ENCODE data around the gene PANK2. TPM values are rescaled to one million over a fixed set of nuclear protein-coding genes. Genes with fewer than 3 reads are reported as not detected.
A peak's percentile ranks its signal among the peaks of the same experiment; 100 is the strongest.

Gene PANK2
- total RNA-seq, 4 donors from 2014 or later: 58.2 to 79.7 (median 64.2) TPM

GRCh38 chr20:3976511-3976910, 87.3 kb downstream of the PANK2 start:
- Histone ChIP-seq H3K27me3 (no peaks in the 10 kb centered on the region), H3K36me3 (no peaks in the 10 kb centered on the region), H3K4me1 (peaks cover 0 to 20% (median 8%) of the 10 kb centered on the region in 4 donors), H3K4me3 (no peak overlapping the region), H3K27ac (no peak overlapping the region), H3K9me3 (no peaks in the 10 kb centered on the region)
- 58 to 61% methylated on average over 2 of the region's 2 CpGs for WGBS, 2 donors
- no peak for DNase-seq (ENCODE audit: low spot score in 2 of 2)
- TF ChIP-seq, protein P1, sequence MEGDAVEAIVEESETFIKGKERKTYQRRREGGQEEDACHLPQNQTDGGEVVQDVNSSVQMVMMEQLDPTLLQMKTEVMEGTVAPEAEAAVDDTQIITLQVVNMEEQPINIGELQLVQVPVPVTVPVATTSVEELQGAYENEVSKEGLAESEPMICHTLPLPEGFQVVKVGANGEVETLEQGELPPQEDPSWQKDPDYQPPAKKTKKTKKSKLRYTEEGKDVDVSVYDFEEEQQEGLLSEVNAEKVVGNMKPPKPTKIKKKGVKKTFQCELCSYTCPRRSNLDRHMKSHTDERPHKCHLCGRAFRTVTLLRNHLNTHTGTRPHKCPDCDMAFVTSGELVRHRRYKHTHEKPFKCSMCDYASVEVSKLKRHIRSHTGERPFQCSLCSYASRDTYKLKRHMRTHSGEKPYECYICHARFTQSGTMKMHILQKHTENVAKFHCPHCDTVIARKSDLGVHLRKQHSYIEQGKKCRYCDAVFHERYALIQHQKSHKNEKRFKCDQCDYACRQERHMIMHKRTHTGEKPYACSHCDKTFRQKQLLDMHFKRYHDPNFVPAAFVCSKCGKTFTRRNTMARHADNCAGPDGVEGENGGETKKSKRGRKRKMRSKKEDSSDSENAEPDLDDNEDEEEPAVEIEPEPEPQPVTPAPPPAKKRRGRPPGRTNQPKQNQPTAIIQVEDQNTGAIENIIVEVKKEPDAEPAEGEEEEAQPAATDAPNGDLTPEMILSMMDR (IDR thresholded peaks at IDR 0.05): no peak

Small RNA genes lying within 50 kb of the gene (small RNA-seq; reads per million reads assigned to genes)
- 1.1 reads per million, percentile 25 among the genes with 10 or more reads in this experiment for gene MIR103A2

Other genes starting within 250 kb of the PANK2 start
- not detected for gene GFRA4, start 226.0 kb upstream of the PANK2 start, total RNA-seq
- 100 to 1,000 TPM; 162 to 385 (median 274) TPM for gene ADAM33, start 207.4 kb upstream of the PANK2 start, total RNA-seq
- gene SIGLEC1, start 176.8 kb upstream of the PANK2 start, total RNA-seq: 10 to 100 TPM in 3 of 4 donors, 1 to 10 TPM in 1; 5.2 to 33.9 (median 13.1) TPM
- gene HSPA12B, start 156.7 kb upstream of the PANK2 start, total RNA-seq: 10 to 100 TPM; 12.7 to 30.9 (median 18.7) TPM
- 10 to 100 TPM; 14.4 to 32.4 (median 22.2) TPM for gene ADISSP, start 121.6 kb upstream of the PANK2 start, total RNA-seq
- gene SPEF1, start 107.9 kb upstream of the PANK2 start, total RNA-seq: 1 to 10 TPM in 2 of 4 donors, not detected in 2; 1.1 to 1.8 TPM
- gene CENPB, start 102.6 kb upstream of the PANK2 start, total RNA-seq: 100 to 1,000 TPM in 2 of 4 donors, 10 to 100 TPM in 2; 72.8 to 109 (median 100) TPM
- gene CDC25B, start 93.1 kb upstream of the PANK2 start, total RNA-seq: 10 to 100 TPM; 33.0 to 65.4 (median 43.9) TPM
- gene AP5S1, start 68.8 kb upstream of the PANK2 start, total RNA-seq: 10 to 100 TPM in 3 of 4 donors, 1 to 10 TPM in 1; 9.4 to 20.7 (median 14.9) TPM
- 10 to 100 TPM; 34.5 to 49.8 (median 39.3) TPM for gene MAVS, start 42.6 kb upstream of the PANK2 start, total RNA-seq
- 10 to 100 TPM; 17.0 to 25.5 (median 19.6) TPM for gene RNF24, start 126.2 kb downstream of the PANK2 start, total RNA-seq

Data from tibial nerve (tissue), 4 donors.